Kasumi-1 (cell line): ENCODE results near the gene BAHD1.

ENCODE experiments used
- DNase-seq, 2 experiments: peaks; one replicate each; lab custom pipeline; 2025; lab: John Stamatoyannopoulos, UW

BAHD1 gene

GRCh38 chr15:40498891-40499290 is 58.1 kb downstream of the BAHD1 start:
- DNase-seq, result no peak

- no peak for DNase-seq
Measured at GRCh38 chr15:40499931-40500330, 59.2 kb downstream of the BAHD1 start.

GRCh38 chr15:40500568-40501330 is 60.0 kb downstream of the BAHD1 start:
- no peak for DNase-seq

GRCh38 chr15:40501487-40501886 is 60.7 kb downstream of the BAHD1 start:
- no peak for DNase-seq

GRCh38 chr15:40506964-40507571 is 66.3 kb downstream of the BAHD1 start:
- DNase-seq, result peak; percentile 45 to 48

GRCh38 chr15:40508216-40508615 is 67.5 kb downstream of the BAHD1 start:
- no peak for DNase-seq

GRCh38 chr15:40510201-40510600 is 69.4 kb downstream of the BAHD1 start:
- no peak for DNase-seq

GRCh38 chr15:40511093-40511471 is 70.3 kb downstream of the BAHD1 start:
- DNase-seq, result no peak

GRCh38 chr15:40511472-40512133 is 70.8 kb downstream of the BAHD1 start:
- DNase-seq, result no peak

- DNase-seq, result no peak
Measured at GRCh38 chr15:40512440-40512839, 71.7 kb downstream of the BAHD1 start.

- DNase-seq, result no peak
Measured at GRCh38 chr15:40513609-40514008, 72.9 kb downstream of the BAHD1 start.

GRCh38 chr15:40516322-40516721 is 75.6 kb downstream of the BAHD1 start:
- DNase-seq, result no peak
